HG02610 (cell line): Measurements from ENCODE around the gene TACC3.

Experiments
- ATAC-seq: cut with Tn5 transposase; IDR thresholded peaks from one replicate; pipeline ENCODE4 v1.9.1; 2021; ENCODE audit warnings: mild to moderate bottlenecking, moderate library complexity; ENCODE audit not compliant: unreplicated experiment

Gene TACC3

GRCh38 chr4:1721666-1722550 lies 587 bp downstream of the TACC3 start:
- ATAC-seq, result no peak

- ATAC-seq, result no peak
Measured at GRCh38 chr4:1722551-1723118, 1.3 kb downstream of the TACC3 start.

GRCh38 chr4:1723131-1723801 lies 1.9 kb downstream of the TACC3 start:
- ATAC-seq, result no peak

GRCh38 chr4:1725521-1725920 lies 4.2 kb downstream of the TACC3 start:
- ATAC-seq, result no peak

GRCh38 chr4:1726146-1726934 lies 5.0 kb downstream of the TACC3 start:
- no peak for ATAC-seq

- no peak for ATAC-seq
Measured at GRCh38 chr4:1727117-1728031, 6.1 kb downstream of the TACC3 start.

- no peak for ATAC-seq
Measured at GRCh38 chr4:1728061-1728980, 7.0 kb downstream of the TACC3 start.

GRCh38 chr4:1730532-1731135 lies 9.3 kb downstream of the TACC3 start:
- no peak for ATAC-seq

GRCh38 chr4:1731180-1731579 lies 9.9 kb downstream of the TACC3 start:
- no peak for ATAC-seq

- ATAC-seq, result no peak
Measured at GRCh38 chr4:1732911-1733310, 11.6 kb downstream of the TACC3 start.

GRCh38 chr4:1735215-1735614 lies 13.9 kb downstream of the TACC3 start:
- no peak for ATAC-seq

GRCh38 chr4:1736812-1737211 lies 15.5 kb downstream of the TACC3 start:
- no peak for ATAC-seq

GRCh38 chr4:1737666-1738065 lies 16.3 kb downstream of the TACC3 start:
- no peak for ATAC-seq

GRCh38 chr4:1738410-1738809 lies 17.1 kb downstream of the TACC3 start:
- no peak for ATAC-seq

GRCh38 chr4:1739358-1739757 lies 18.0 kb downstream of the TACC3 start:
- no peak for ATAC-seq

- no peak for ATAC-seq
Measured at GRCh38 chr4:1740021-1740545, 18.8 kb downstream of the TACC3 start.

- ATAC-seq, result no peak
Measured at GRCh38 chr4:1741208-1741607, 19.9 kb downstream of the TACC3 start.

- no peak for ATAC-seq
Measured at GRCh38 chr4:1743551-1743950, 22.2 kb downstream of the TACC3 start.
